ENCODE data around the gene RIMBP3B.
"Not testable (repeated sequence)": the region's sequence is repeated elsewhere in the genome, so short reads cannot be mapped to it uniquely, and the experiment has no call there.

RIMBP3B gene

DNA sequence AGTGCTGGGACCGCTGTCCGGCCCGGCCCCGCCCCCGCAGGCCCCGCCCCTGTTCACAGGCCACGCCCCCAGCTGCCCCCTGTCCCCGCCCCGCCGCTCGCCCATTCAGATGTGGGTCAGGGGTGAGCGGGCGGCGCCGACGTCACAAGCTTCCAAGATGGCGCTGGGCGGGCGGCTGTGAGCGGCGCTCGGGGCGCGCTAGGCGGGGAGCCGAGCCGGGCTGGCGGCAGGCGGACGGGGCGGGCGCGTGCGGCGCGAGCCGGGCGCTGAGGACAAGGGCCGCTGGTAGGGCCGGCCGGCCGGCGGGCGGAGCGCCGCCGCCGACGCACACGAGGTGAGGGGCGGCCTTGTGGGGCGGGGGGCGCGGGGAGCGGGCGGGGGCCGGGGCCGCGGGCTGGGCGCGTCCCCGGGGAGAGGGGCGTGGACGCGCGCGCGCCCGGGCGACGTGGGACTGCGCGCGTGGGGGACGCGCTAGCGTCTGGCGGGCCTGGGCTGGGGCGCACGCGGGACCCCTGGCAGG is 33.7 kb downstream of the RIMBP3B start, which contains the start of gene HIC2:
HIC2 (plus strand) TSS at position 145 of the 520 bp plus-strand sequence. CDS start 25,461 bp downstream, outside the sequence.
- not testable (repeated sequence) for DNase-seq

DNA sequence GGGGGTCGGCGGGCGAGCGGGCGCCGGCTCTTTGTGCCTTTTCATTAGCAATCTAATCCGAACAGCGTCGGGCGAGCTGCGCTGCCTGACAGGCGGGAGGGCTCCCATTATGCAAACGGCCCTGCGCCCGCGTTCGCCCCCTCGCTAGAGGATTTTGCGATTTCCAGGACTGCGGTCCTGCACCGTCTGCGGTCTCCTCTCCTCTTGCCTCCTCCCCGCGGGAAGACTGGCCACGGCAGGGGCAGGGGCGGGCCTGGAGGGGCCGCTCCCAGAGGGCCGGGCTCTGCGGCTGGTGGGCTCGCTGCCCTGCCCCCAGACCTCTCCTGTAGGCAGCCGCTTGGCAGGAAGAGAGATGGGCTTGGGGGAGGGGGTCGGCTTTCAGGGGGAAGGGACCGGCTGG is 34.3 kb downstream of the RIMBP3B start:
- DNase-seq: not testable (repeated sequence)

DNA sequence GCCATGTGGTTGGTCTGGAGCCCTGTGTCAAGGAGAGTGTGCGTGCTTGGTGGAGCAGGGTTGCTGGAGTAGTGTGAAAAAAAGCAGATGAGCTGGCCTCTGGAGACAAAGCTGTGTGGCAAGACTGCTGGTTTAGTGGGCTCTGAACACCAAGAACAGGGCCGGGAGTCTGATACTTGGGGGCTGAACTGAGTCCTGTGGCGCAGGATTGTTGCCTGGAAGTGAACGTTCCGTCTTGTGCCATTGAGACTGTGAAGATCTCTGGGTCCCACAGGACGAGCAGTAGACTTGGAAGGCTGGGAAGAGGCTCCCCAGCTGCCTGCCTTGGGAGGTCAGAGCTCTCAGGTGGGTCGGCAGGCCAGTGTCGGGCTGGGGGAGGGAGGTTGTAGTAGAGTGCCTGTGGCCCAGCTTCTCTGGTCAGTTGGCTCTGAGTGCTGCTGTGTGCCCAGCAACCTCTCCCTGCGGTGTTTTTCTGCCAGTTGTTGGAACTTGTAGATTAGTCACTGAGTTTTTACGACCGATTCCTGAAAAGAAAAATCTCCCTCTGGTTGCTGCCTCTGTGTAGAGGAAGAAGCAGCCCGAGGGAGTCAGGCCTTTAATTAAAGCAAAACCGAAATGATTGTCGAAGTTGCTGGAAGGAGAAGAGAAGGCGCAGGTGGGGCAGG is 35.6 kb downstream of the RIMBP3B start:
- not testable (repeated sequence) for DNase-seq

DNA sequence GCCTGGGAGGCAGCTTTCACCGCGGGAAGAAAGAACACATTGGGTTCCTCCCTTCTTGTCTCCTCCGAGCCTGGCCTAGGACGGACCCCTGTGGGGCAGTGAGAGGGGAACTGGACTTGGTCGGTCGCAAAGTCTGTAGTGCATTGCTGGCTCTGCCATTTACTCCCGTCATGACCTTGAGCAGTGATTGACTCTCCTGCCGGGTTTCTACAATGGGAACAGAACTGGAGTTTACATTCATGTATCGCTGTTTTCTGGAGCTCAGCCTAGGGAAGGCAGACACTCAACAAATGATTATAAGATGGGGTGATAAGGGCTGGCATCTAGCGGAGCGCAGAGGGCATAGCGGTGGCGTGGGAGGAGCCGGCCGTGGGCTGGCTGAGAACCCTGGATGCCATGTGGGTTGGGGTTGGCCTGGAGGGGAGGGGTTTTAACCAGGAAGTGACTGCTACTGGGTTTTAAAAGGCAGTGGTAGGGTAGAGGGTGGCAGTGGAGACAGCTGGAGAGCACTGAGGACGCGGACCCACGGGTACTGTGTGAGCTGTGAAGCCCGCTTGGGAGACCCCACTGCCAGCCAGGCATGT is 36.7 kb downstream of the RIMBP3B start:
- DNase-seq: not testable (repeated sequence)

DNA sequence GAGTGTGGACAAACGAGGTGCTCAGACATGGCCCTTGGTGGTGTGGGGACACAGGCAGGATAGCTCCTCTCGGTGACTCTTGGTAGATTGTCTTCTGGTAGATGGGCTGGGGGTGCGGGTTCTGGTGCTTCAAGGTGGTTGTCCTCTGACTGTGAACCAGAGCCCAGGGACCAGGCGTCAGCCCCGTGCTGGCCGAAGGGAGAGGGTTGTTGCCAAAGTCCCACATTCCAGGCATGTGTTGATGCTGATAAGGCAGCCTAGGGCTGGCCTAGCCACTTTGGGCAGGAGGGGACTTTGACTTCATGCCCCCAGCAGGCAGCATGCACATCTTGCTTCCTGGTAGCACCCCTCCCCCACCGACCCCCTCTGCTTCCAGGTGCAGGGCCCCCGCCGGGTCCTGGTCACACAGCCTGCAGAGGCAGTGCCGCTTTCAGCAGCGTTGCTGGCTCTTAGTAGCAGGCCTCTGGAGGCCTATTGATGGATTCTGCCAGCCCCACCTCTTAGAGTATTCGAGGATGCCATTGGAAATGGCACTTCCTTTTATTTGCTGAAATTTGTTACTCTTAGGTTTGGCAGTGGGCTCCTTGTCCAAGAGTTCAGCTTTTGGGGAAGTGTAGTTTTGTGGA is 40.6 kb downstream of the RIMBP3B start:
- not testable (repeated sequence) for DNase-seq

DNA sequence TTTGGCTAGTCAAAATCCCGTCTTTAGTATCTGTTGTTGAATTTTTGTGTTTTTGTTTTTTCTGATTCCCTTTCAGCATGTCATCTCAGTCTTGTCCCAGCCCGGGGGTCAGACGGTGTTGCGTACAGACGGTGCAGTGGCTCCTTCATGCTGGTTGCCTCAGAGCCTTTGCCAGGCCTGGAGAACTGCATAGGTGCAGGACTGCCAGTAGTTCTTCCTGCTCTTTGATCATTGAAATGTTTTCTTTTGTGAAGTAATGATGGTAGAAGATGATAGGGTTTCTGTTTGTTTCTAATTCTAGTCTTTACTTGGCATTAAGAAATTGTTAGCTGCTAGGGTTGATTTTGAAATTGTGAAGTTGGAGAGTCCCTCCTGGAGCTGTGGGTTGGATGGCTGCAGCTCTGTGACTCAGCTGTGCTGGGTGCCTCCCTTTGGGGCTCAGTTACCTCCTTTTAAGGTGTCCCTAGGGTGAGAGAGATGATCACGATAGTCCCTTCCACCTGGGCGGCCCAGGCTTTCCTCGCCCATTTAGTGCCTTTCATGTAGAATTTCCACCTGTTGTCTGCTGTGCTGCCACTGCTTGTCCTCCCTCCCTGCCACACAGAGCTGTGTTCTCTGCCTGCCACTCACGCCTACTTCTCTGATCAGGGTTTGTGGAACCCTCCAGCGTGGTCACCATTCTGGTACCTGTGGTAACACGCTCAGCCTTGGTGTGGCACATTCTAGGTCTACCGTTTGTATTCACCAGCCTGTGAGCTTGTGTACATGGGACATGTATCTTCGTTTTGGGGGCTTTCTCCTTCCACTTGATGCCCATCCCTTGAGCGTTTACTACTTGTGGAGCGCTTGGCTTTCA is 51.1 kb downstream of the RIMBP3B start:
- DNase-seq: not testable (repeated sequence)

DNA sequence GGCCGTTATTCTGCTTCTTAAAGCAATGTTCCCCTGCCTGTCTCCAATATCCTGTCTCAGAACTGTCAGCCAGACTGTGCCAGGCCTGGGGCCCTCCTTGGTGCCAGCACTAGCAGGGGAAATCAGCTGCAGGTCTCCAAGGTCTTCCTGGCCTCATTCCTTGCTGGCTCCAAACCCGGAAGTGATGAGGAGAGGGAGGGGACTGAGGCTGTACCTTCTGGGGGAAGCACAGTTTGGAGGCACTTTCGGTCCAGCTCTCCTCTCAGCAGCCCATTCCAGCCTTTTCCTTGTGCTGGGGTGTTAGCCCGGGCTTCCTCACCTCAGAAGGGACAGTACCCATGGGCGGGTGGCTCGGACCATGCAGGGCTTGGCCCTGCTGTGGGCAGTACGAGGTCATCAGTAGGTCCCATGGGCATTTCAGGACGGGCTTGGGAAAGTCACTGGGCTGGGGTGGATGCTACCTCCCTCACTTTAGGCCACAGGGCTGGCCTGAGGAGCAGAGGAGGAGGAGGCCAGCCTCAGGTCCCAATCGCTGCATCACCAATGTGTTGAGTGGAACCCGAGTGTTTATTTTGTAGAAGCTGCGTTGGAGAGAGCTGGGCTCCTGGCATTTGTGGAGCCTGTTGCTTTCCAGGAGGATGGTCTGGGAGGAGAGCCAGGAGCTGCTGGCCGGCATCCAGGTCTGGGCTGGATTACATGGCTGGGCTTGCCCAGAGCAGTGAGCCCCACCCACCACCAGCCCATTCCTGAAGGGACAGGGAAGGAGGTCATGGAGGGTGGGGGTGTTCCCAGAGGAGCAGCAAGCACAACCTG is 52.7 kb downstream of the RIMBP3B start:
- DNase-seq: not testable (repeated sequence)

DNA sequence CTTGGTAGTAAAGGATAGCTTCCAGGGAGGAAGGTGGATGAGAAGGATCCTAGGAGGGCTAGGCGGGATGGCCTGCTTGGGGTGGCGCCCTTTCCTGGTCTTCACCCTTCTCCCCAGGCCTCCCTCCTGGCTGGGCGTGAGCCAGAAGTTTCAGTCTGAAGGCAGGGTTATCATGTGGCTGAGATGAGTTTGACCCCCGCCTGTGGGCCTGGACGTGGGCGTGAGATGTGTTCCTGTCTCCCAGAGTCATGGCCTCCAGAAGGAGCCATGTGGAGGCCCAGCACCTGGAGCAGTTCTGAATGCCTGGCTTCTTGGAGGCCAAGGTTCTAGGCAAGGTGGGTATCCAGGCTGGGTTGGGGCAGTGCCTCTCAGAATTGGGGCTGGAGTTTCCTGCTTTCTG is 54.5 kb downstream of the RIMBP3B start:
- DNase-seq: not testable (repeated sequence)

Measured in right forelimb (tissue), 1 donor.